Panc1 (cell line): Measurements from ENCODE around the gene METAP1. TPM values are rescaled to one million over a fixed set of nuclear protein-coding genes. Genes with fewer than 3 reads are reported as not detected.

Experiments
- ATAC-seq: fragments of 200-7000 bp; cut with Tn5 transposase; 2 replicates; pipeline ENCODE4 v1.9.1; 2020; ENCODE audit warnings: mild to moderate bottlenecking, moderate library complexity
- BruUV-seq: library from RNA; stranded (reverse); fragments of 400-500 nt; replicated peaks from 2 replicates; lab custom pipeline; 2021; lab: Mats Ljungman, UMichigan
- CTCF ChIA-PET: fragments of 300-600 bp; sonication (Branson Sonifier 250); formaldehyde crosslinking; loops from one replicate; lab custom pipeline; 2022; ENCODE audit warnings: antibody characterized with exemption; lab: Charles Lee
- POLR2A ChIA-PET: fragments of 300-600 bp; sonication (Branson Sonifier 250); formaldehyde crosslinking; loops from one replicate; lab custom pipeline; 2022; ENCODE audit warnings: antibody characterized with exemption; lab: Charles Lee
- DNase-seq: peaks from one replicate; pipeline ENCODE4 v3.0.0-alpha.2; 2010; ENCODE audit warnings: low read depth, low spot score
- H3K27ac ChIP-seq: 2 replicates; pipeline ENCODE4 v1.5.1; 2011; ENCODE audit warnings: mild to moderate bottlenecking, low read length, inconsistent platforms
- H3K27me3 ChIP-seq: fragments of 200-500 bp; sonication (Bioruptor generic); 2 replicates; pipeline ENCODE4 v1.6.0; 2014; ENCODE audit warnings: low read length, inconsistent platforms; ENCODE audit not compliant: control insufficient read depth, insufficient read depth
- H3K36me3 ChIP-seq: fragments of 200-500 bp; sonication (Bioruptor generic); 2 replicates; pipeline ENCODE4 v1.5.1; 2014; ENCODE audit warnings: inconsistent platforms, mild to moderate bottlenecking, low read length, moderate library complexity; ENCODE audit not compliant: control insufficient read depth, insufficient read depth
- H3K4me1 ChIP-seq: 2 replicates; pipeline ENCODE4 v1.5.1; 2011; ENCODE audit warnings: inconsistent platforms, mild to moderate bottlenecking, low read length, moderate library complexity; ENCODE audit not compliant: control insufficient read depth, insufficient read depth
- H3K4me3 ChIP-seq, 2 experiments: 2 replicates each; pipeline ENCODE4 v1.5.1; 2011 to 2012; ENCODE audit warnings: low read depth in 2 of 2, low read length in 2 of 2, mild to moderate bottlenecking in 2 of 2, inconsistent platforms in 1 of 2, moderate library complexity in 1 of 2
- H3K9me3 ChIP-seq: fragments of 200-500 bp; sonication (Bioruptor generic); 2 replicates; pipeline ENCODE4 v1.5.1; 2014; ENCODE audit warnings: low read depth, mild to moderate bottlenecking, inconsistent platforms, low read length, moderate library complexity; ENCODE audit not compliant: control insufficient read depth, insufficient read depth
- CTCF ChIP-seq: fragments of 450-650 bp; IDR thresholded peaks from 2 replicates; pipeline ENCODE4 v1.5.1; 2017; ENCODE audit warnings: mild to moderate bottlenecking
- POLR2AphosphoS5 ChIP-seq: IDR thresholded peaks from 2 replicates; pipeline ENCODE4 v1.6.1; 2012; ENCODE audit warnings: mild to moderate bottlenecking, low read depth, low read length, moderate library complexity
- REST ChIP-seq, 2 experiments: IDR thresholded peaks; 2 replicates each; pipeline ENCODE4 v1.6.1; 2011 to 2012; ENCODE audit warnings: low read depth in 2 of 2, control low read depth in 1 of 2, low read length in 1 of 2, mild to moderate bottlenecking in 1 of 2, moderate library complexity in 1 of 2; ENCODE audit not compliant: insufficient read depth in 1 of 2
- SIN3A ChIP-seq: IDR thresholded peaks from 2 replicates; pipeline ENCODE4 v1.6.1; 2012; ENCODE audit warnings: low read depth, mild to moderate bottlenecking, low read length, moderate library complexity, borderline replicate concordance; ENCODE audit not compliant: insufficient read depth
- TCF7L2 ChIP-seq: IDR thresholded peaks from 2 replicates; pipeline ENCODE4 v1.6.1; 2011; ENCODE audit warnings: mild to moderate bottlenecking, low read depth, low read length, inconsistent platforms
- in situ Hi-C: cut with HindIII; loops from 2 replicates; pipeline ENCODE4 v1.10.0; 2016; ENCODE audit warnings: low sequenced_read_pairs, low pct_unique_long_range_greater_than_20kb
- intact Hi-C: fragments of 100-400 bp; cut with micrococcal nuclease; formaldehyde crosslinking; loops from one replicate; pipeline ENCODE4 v1.10.0; 2022; ENCODE audit not compliant: unreplicated experiment
- total RNA-seq: library from RNA; stranded (reverse); gene quantifications from one replicate; pipeline ENCODE4 v1.2.1, GENCODE V29; 2021; ENCODE audit not compliant: unreplicated experiment

Gene METAP1
- total RNA-seq, 1 experiment from 2014 or later = 51.9 TPM

GRCh38 chr4:99082192-99082591 lies 86.7 kb downstream of the METAP1 start:
- ATAC-seq (no peak), DNase-seq (no peak)
- H3K27me3 ChIP-seq = no peaks in the 10 kb centered on the region
- ChIA-PET POLR2A (no interaction called here), CTCF (no interaction called here)
- no TSS peak for BruUV-seq
- peaks cover 4% of the 10 kb centered on the region; the same call in 1 of the 2 replicates for H3K4me1 ChIP-seq
- H3K36me3 ChIP-seq = peaks cover 11% of the 10 kb centered on the region
- TF ChIP-seq REST (IDR thresholded peaks at IDR 0.05; ENCODE audit: insufficient read depth in 1 of 2, low read depth in 2 of 2, low read length in 1 of 2) = no peak
- intact Hi-C loops = no loop called here
- H3K4me3 ChIP-seq = no peak overlapping the region
- H3K27ac ChIP-seq = no peak overlapping the region
- H3K9me3 ChIP-seq = no peaks in the 10 kb centered on the region
- in situ Hi-C loops = no loop called here

GRCh38 chr4:99084595-99084994 lies 89.1 kb downstream of the METAP1 start:
- intact Hi-C loops = no loop called here
- DNase-seq (no peak), ATAC-seq (no peak)
- no TSS peak for BruUV-seq
- H3K4me1 ChIP-seq = peaks cover 4% of the 10 kb centered on the region; the same call in 1 of the 2 replicates
- CTCF ChIA-PET = no interaction called here
- in situ Hi-C loops = no loop called here
- no peak overlapping the region for H3K4me3 ChIP-seq
- POLR2A ChIA-PET = no interaction called here
- peaks cover 5% of the 10 kb centered on the region for H3K36me3 ChIP-seq
- H3K27me3 ChIP-seq = no peaks in the 10 kb centered on the region
- H3K27ac ChIP-seq = no peak overlapping the region
- TF ChIP-seq SIN3A (no peak), CTCF (no peak), POLR2AphosphoS5 (no peak), TCF7L2 (no peak), REST (IDR thresholded peaks at IDR 0.05; ENCODE audit: insufficient read depth in 1 of 2, low read depth in 2 of 2, low read length in 1 of 2) (no peak)
- H3K9me3 ChIP-seq = no peaks in the 10 kb centered on the region
